ENCODE data around the gene PRDX5. TPM values are rescaled to one million over a fixed set of nuclear protein-coding genes. Genes with fewer than 3 reads are reported as not detected.
A peak's percentile ranks its signal among the peaks of the same experiment; 100 is the strongest.

PRDX5 gene
- total RNA-seq, 1 donor from 2014 or later: 217 TPM

- no peak for TF ChIP-seq CTCF (IDR thresholded peaks at IDR 0.05)
- no peak for DNase-seq (ENCODE audit: extremely low spot score, unreplicated experiment)
- Mint-ChIP-seq H3K4me1 (ENCODE audit: unreplicated experiment) (peaks cover 29% of the 10 kb centered on the region), H3K27ac (ENCODE audit: unreplicated experiment) (peak overlapping the region; percentile 6), H3K27me3 (ENCODE audit: unreplicated experiment) (peaks cover 7% of the 10 kb centered on the region), H3K4me3 (ENCODE audit: unreplicated experiment) (peak overlapping the region; percentile 70), H3K9me3 (ENCODE audit: unreplicated experiment) (no peaks in the 10 kb centered on the region), H3K36me3 (ENCODE audit: unreplicated experiment) (peaks cover 7% of the 10 kb centered on the region)
Observed at GRCh38 chr11:64286801-64287159, 31.1 kb upstream of the PRDX5 start.

GRCh38 chr11:64287676-64288352 lies 30.1 kb upstream of the PRDX5 start:
- no peak for TF ChIP-seq CTCF (IDR thresholded peaks at IDR 0.05)
- H3K36me3 Mint-ChIP-seq (ENCODE audit: unreplicated experiment): peaks cover 5% of the 10 kb centered on the region
- H3K27ac Mint-ChIP-seq (ENCODE audit: unreplicated experiment): no peak overlapping the region
- peaks cover 29% of the 10 kb centered on the region for H3K4me1 Mint-ChIP-seq (ENCODE audit: unreplicated experiment)
- peaks cover 10% of the 10 kb centered on the region for H3K27me3 Mint-ChIP-seq (ENCODE audit: unreplicated experiment)
- no peak for DNase-seq (ENCODE audit: extremely low spot score, unreplicated experiment)
- H3K4me3 Mint-ChIP-seq (ENCODE audit: unreplicated experiment): peak overlapping the region; percentile 10
- H3K9me3 Mint-ChIP-seq (ENCODE audit: unreplicated experiment): no peaks in the 10 kb centered on the region

GRCh38 chr11:64288353-64288750 lies 29.6 kb upstream of the PRDX5 start:
- H3K27ac Mint-ChIP-seq (ENCODE audit: unreplicated experiment): no peak overlapping the region
- H3K36me3 Mint-ChIP-seq (ENCODE audit: unreplicated experiment): peaks cover 1% of the 10 kb centered on the region
- no peak for DNase-seq (ENCODE audit: extremely low spot score, unreplicated experiment)
- H3K27me3 Mint-ChIP-seq (ENCODE audit: unreplicated experiment): peaks cover 15% of the 10 kb centered on the region
- no peak for TF ChIP-seq CTCF (IDR thresholded peaks at IDR 0.05)
- peaks cover 24% of the 10 kb centered on the region for H3K4me1 Mint-ChIP-seq (ENCODE audit: unreplicated experiment)
- H3K4me3 Mint-ChIP-seq (ENCODE audit: unreplicated experiment): no peak overlapping the region
- H3K9me3 Mint-ChIP-seq (ENCODE audit: unreplicated experiment): no peaks in the 10 kb centered on the region

- no peak overlapping the region for H3K4me3 Mint-ChIP-seq (ENCODE audit: unreplicated experiment)
- peaks cover 1% of the 10 kb centered on the region for H3K36me3 Mint-ChIP-seq (ENCODE audit: unreplicated experiment)
- H3K27ac Mint-ChIP-seq (ENCODE audit: unreplicated experiment): no peak overlapping the region
- H3K4me1 Mint-ChIP-seq (ENCODE audit: unreplicated experiment): peaks cover 23% of the 10 kb centered on the region
- peaks cover 16% of the 10 kb centered on the region for H3K27me3 Mint-ChIP-seq (ENCODE audit: unreplicated experiment)
- no peak for DNase-seq (ENCODE audit: extremely low spot score, unreplicated experiment)
- TF ChIP-seq CTCF (IDR thresholded peaks at IDR 0.05): no peak
- no peaks in the 10 kb centered on the region for H3K9me3 Mint-ChIP-seq (ENCODE audit: unreplicated experiment)
Observed at GRCh38 chr11:64289002-64289564, 28.8 kb upstream of the PRDX5 start.

GRCh38 chr11:64290352-64291261 lies 27.3 kb upstream of the PRDX5 start:
- Mint-ChIP-seq H3K9me3 (ENCODE audit: unreplicated experiment) (no peaks in the 10 kb centered on the region), H3K4me3 (ENCODE audit: unreplicated experiment) (peak overlapping the region; percentile 70)

More at GRCh38 chr11:64290352-64291261, 27.3 kb upstream of the PRDX5 start:
- Mint-ChIP-seq H3K27ac (ENCODE audit: unreplicated experiment) (no peak overlapping the region), H3K4me1 (ENCODE audit: unreplicated experiment) (peaks cover 33% of the 10 kb centered on the region), H3K36me3 (ENCODE audit: unreplicated experiment) (peaks cover 1% of the 10 kb centered on the region), H3K27me3 (ENCODE audit: unreplicated experiment) (peaks cover 22% of the 10 kb centered on the region)
- DNase-seq (ENCODE audit: extremely low spot score, unreplicated experiment): no peak
- no peak for TF ChIP-seq CTCF (IDR thresholded peaks at IDR 0.05)
